Right ventricle myocardium inferior (tissue), 1 donor: Measurements from ENCODE around the gene KIAA1191. TPM values are rescaled to one million over a fixed set of nuclear protein-coding genes. Genes with fewer than 3 reads are reported as not detected.

Experiments used
- ATAC-seq: fragments of 200-7000 bp; cut with Tn5 transposase; one replicate; pipeline ENCODE4 v1.9.1; 2020; ENCODE audit warnings: mild to moderate bottlenecking, moderate library complexity
- DNase-seq: peaks from one replicate; pipeline ENCODE4 v3.0.0; 2021; ENCODE audit errors: missing footprints
- intact Hi-C: fragments of 100-400 bp; cut with DNase I; formaldehyde crosslinking; loops from one replicate; pipeline ENCODE4 v1.11.0; 2022
- total RNA-seq: library from RNA; stranded (reverse); fragmentation: NEBNext Ultra II Directional; extraction: Animal tissue kit (Norgen Biotek cat#: 25700); gene quantifications from one replicate; pipeline ENCODE4 v1.2.1, GENCODE V29; 2021
- donor health status: DM: no; HTN: yes; CAD: no; lungs with severe emphysema.

The KIAA1191 gene
- total RNA-seq, 1 donor from 2014 or later: 76.0 TPM

DNA sequence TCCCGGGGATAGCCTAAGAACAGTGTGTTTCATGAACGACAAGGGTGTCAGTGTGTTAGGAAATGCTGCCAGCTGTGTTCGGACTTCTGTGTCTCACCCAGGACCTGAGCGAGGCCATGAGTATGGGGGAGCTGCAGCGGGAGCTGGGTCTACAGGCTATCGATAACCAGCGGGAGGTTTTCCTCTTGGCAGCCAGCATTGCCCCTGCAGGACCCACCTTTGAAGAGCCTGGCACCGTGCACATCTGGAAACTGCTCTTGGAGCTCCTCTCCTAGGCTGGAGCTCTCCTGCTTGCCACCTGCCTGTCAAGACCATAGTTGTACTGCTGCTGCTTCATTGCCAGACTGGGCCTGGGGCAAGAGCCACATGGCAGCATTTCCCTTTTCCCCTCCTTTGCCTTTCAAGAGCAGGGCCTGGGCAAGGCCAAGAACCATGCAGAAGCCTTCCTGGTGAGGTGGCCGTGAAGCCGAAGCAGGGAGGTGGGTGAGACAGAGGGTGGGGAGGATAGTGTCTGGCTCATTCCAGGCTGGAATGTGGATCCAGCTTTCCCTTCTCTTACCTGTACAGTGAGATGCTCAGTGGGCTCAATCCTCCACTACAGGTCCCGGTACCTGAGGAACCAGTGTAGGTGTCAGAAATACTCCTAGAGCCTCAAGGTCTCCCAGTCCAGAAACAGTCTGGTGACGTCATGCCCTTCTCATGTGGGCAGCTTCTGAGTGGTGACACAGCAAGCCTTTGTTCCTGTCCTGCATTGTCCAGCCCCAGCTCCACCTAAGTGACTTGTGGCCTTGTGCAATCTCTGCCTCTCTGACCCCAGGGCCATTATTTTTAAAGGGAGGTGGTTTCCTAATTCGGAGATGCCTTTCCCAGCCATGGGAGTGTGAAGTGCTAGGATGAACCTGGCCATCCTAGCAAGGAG, 10.3 kb upstream of the KIAA1191 start:
- ATAC-seq: no peak
- intact Hi-C loops: no loop called here
- no peak for DNase-seq

DNA sequence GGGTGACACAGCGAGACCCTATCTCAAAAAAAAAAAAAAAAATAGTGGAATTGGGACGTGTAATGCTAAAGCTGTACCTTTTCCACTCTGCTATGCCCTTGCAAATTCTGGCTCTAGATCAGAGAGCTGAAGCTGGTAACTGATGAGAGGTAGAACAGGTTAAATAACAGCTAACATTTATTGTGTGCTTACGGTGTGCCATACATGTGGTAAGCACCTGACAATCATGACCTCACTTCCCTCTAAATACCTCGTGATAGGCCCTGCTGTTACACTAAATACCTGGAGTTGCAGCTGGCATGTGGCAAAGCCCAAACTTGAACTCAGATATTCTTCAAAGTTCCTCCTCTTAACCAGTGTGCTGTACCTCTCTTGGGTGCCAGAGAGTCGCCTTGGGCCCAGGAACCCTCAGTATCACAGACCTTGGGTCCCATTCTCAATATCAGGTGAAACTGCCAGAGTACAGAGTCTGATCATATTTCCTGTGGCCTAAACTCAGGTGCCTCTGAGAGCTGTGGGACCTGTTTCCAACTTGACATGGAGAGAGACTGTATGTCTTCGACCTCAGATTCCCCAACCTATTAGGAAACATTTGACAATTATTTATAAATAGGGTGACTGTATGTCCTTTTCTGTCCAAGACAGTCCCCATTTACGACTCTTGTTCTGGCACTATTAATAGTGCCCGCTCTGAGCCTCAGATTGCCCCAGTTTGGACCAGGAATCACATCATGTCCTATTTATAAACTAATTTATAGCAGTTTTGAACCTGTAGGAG, 8.6 kb upstream of the KIAA1191 start:
- intact Hi-C loops: loop anchor here (10.0 kb wide), 1 partner anchor 135 kb away; the partner anchor contains the start of gene SIMC1

DNA sequence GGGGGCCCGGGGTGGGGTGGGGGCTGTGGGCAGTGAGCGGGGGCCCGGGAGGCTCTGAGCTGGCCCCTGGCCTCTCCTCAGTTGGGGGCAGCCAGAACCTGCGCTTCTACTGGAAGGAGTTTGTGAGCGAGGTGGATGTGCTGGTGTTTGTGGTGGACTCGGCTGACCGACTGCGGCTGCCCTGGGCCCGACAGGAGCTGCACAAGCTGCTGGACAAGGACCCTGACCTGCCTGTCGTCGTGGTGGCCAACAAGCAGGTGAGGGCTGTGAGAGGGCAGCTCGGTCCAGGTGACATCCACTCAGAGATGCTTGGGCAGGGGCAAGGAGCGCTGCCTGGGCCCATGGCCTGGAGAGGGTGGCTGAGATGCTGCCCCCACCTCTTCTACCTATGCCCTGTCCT, 7.2 kb upstream of the KIAA1191 start:
- no peak for ATAC-seq
- no peak for DNase-seq
- intact Hi-C loops: loop anchor here (10.0 kb wide), 1 partner anchor 134 kb away; the partner anchor contains the start of gene SIMC1

More for the DNA sequence above, 8.6 kb upstream of the KIAA1191 start:
- ATAC-seq: no peak
- DNase-seq: no peak

DNA sequence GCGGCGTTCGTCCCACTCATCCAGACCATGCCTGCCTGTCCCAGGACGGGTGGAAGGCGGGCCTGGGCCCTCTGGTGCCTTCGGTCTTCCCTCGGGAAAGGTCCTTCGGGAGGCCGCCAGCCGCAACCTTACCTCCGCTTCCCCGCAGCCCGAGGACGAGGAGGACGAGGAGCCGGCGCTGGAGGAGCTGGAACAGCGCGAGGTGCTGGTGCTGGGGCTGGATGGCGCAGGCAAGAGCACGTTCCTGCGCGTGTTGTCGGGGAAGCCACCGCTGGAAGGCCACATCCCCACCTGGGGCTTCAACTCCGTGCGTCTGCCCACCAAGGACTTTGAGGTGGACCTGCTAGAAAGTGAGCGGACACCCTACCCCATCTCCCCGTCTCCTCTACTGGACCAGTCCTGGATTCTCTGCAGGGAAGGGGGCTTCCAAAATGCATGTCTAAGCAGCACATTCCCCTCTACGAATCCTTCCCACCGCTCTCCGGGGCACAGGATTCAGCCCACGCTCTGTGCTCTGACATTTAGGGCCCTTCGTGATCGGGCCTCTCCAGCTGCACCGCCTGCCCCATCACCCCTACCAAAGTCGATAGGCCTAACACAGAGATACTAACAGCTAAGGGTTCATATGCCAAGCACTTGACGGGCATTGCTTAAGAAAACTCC, 4.8 kb upstream of the KIAA1191 start:
- no peak for ATAC-seq
- DNase-seq: no peak
- intact Hi-C loops: loop anchor here (2.0 to 10.0 kb wide), 2 partner anchors 22 to 132 kb away; partner anchors contain the start of genes HIGD2A, NOP16 and SIMC1

DNA sequence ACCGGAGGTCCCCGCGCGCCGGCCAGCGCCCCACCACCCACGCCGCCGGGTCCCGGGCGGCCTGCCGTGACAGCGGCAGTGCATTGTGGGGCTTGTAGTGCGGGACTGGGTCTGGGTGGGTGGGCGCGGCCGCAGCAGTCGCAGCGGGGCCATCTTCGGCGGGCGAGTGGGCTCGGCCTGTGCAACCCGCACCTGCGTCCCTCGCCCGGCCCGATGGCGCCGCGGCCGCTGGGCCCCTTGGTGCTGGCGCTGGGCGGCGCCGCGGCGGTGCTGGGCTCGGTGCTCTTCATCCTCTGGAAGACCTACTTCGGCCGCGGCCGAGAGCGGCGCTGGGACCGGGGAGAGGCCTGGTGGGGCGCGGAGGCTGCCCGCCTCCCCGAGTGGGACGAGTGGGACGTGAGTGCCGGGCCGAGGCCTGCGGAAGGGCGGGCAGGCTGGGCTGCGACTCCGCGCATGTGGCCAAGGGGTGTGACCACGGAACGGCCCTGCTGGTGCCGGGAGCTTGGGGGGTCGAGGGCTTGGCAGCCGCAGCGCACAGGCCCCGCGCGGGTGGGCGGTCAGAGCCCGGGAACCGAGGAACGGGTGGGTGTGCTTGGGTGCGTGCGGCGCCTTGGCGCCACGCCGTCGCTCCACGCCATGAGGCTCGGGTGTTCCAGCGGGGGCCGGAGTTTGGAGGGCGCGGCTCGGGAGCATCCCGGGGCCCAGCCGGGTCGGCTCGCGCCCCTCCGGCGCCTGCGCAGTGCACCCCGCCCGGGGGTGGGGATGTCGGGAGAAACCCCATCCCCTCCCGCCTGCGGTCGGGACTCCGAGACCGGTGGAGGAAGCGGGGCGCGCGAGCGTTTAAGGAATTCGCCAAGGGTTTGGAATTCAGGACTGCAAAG, 4.0 kb upstream of the KIAA1191 start, which contains the start of gene ARL10:
Gene ARL10 (plus strand): TSS at position 137 of the 881 bp plus-strand sequence. CDS start 77 bp downstream, at position 214.
- intact Hi-C loops: loop anchor here (2.0 to 10.0 kb wide), 2 partner anchors 23 to 131 kb away; partner anchors contain the start of genes HIGD2A, NOP16 and SIMC1
- DNase-seq: peak; percentile 74
- peak; percentile 57 for ATAC-seq

DNA sequence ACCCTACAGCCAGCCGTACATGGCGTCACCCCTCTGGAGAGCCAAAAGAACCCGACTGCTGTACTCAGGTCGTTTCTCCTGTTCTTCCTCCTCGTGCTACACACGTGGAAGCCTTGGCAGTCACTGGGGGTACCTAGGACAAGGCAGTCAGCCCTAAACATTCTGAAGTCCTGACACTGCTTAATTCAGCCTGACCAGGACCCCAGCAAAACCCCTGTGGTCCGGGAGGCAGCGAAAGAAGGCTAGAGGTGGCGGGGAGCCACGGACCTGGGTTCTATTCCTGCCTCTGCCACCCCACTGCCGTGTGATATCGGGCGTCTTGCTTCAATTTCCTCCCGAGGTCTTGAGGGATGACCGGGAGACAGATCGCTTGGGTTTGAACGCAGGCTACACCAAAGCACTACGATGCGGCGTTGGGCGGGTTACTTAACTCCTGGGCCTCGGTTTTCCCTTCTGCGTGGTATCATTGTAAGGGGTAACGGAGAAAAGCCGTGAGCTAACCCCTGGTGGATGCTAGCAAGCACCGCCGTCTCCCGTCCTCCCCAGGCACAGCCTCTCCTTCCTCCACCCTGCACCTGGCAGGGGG, 3.3 kb upstream of the KIAA1191 start:
- intact Hi-C loops: loop anchor here (5.0 to 10.0 kb wide), 2 partner anchors 130 to 177 kb away; partner anchors contain the start of gene SIMC1
- DNase-seq: no peak
- ATAC-seq: no peak

DNA sequence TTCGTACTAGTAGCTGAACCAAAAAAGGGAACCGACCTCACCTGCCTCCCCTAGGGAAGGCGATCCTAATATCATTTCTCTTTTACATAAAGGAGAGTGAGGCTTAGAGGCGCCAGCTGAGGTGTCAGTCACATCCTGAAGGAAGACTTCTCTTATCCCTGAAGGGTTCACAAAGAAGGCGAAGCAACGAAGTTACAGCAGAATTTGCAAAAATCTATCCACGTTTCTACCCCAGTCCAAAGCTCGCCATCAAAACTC, 598 bp upstream of the KIAA1191 start:
- intact Hi-C loops: loop anchor here (5.0 to 10.0 kb wide), 2 partner anchors 127 to 180 kb away; partner anchors contain the start of gene SIMC1
- DNase-seq (no peak), ATAC-seq (no peak)

DNA sequence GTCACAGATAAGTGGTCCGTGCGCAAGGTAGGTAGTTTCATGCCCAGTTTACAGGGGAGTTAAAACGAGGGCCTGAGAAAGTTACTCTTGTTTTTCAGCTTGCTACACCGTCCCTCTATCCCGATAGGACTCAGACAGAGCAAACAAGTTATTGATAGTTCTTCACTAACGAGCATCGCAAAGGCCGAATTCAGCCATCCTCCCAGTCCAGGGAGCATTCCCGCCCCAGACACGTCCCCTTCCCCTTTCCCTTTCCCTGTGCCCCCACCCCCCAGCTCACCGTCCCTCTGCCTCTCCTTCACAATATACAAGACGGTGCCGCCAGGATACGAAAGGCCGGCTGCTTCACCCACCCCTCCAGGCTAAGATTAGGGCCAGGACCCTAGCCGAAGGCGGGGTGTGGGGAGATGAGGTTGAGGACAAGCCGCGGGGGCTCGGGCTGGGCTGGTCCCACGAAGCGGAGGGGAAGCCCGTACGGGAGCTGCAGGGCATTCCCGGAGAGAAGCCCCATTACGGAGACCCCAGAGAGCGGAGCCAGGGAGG, 599 bp downstream of the KIAA1191 start:
- ATAC-seq (no peak), DNase-seq (no peak)
- intact Hi-C loops: loop anchor here (1.0 to 10.0 kb wide), 4 partner anchors 56 to 181 kb away; partner anchors contain the start of genes CLTB, FAF2 and SIMC1

DNA sequence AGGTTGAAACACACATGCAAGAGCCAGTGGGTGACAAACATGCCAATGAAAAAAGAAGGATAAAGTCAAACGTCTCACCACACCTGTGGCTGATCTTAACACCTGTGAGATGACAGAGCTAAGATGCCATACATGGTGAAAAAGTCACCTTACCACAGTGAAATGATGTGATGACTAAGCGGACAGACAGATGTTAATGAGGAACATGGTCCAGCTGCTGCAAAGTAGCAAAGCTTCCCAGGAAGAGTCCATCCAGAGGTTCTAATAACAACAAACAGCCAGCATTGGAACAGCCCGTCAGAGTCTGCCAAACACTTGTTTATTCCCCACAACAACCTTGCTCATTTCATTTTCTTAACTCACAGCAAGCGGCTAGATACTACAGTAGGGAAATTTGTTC, 1.9 kb downstream of the KIAA1191 start:
- intact Hi-C loops: loop anchor here (2.0 to 10.0 kb wide), 3 partner anchors 57 to 183 kb away; partner anchors contain the start of genes CLTB and SIMC1
- ATAC-seq (no peak), DNase-seq (no peak)

DNA sequence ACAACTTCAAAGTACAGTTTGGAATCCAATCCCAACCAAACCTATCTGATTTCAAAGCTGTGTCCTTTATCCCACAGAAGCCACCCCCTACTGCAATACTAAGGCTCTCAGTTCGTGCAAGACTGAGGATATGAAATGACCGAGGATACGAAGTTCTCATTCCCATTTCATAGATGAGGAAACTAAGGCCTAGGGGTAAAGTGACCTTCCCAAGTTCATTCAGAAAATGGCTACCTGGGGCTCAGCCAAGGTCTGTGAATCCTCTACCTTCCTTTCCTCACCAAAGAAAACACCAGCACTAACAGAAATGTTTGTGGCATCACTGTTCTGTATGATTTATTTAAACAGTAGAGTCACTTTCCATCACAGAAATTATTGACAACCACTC, 5.4 kb downstream of the KIAA1191 start:
- no peak for ATAC-seq
- no peak for DNase-seq
- intact Hi-C loops: no loop called here

DNA sequence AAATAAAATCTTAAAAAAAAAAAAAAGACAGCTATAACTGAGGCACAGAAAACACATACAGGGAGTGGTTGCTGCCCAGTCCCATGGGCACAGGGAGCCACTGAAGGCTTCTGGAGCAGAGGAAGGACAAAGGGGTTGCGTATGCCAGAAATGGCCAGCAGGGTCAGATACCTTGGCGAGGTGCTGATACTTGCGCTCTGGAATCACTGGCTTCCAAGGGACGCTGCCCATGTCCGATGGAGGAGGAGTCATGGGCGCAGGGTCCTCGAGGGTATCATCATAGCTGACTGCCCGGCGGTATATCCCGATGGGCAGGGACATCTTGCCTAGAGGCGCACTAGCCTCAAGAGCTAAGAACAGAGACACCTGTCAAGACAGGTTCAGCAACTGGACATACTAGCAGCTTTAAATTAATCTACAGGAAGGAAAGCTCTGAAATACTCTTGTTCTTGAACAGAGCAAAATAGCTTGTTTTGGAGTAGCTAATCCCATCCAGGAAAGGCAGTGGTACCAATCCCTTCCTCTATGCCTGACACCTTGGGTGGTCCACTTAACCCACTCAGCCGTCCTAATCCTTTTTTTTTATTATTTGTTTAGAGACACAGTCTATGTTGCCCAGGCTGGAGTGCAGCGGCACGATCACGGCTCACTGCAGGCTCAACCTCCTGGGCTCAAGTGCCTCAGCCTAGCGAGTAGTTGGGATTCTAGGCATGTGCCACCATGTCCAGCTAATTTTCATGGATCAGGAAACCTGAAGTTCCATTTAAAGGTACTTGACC, 6.0 kb downstream of the KIAA1191 start:
- ATAC-seq: no peak
- intact Hi-C loops: no loop called here
- DNase-seq: no peak

DNA sequence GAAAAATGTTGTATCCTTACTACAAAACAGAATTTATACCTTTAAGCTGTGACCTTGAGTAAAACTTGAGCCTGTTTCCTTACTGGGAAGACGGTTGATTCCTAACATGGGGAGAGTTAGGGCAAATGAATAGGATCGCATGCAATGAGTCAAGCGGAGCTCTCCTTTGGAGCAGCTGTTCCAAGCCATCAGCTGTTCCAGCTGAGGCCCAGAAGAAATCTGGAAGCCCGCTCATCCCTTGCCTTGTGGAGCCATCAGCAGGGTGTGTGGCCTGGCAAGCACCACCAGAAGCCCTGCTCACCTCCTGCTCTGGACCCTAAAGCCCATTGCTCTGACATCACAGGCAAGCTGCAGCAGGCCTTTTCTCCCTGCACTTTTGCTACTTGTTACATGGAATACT, 8.0 kb downstream of the KIAA1191 start:
- ATAC-seq (no peak), DNase-seq (no peak)
- intact Hi-C loops: no loop called here

DNA sequence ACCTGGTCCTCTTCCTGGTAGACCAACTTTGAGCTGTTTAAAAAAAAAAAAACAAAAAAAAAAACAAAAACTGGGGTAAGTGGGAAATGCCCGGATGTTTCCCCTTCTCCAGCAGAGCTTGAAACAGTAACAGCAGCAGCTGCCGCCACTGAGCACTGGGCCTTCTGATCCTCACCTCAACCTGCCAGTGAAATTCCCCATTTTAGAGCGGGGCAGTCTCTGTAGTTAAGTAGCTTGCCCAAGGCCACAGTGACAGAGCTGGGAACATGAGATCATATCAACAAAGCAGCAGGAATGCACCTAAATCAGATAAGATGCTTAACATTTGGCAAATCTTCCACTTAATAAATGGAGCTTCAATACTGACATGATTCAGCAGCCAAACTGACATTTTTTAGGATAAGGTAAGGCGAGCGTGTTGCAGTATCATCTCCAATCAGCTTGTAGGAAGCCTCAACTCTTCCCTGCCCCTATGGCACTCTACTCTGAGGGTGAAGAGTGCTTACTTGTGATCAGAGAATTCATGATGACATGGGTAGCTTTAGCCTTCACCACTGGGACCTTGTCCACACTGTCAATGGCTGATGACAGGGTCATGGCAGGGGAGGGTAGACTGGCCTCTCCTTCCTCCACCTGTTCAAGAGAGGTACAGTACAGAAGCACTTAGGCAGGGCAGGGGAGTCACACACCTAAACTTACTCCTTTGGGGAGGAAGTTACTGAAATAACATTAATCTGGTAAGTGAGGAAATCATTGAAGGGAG, 9.3 kb downstream of the KIAA1191 start:
- intact Hi-C loops: no loop called here
- ATAC-seq (no peak), DNase-seq (no peak)

DNA sequence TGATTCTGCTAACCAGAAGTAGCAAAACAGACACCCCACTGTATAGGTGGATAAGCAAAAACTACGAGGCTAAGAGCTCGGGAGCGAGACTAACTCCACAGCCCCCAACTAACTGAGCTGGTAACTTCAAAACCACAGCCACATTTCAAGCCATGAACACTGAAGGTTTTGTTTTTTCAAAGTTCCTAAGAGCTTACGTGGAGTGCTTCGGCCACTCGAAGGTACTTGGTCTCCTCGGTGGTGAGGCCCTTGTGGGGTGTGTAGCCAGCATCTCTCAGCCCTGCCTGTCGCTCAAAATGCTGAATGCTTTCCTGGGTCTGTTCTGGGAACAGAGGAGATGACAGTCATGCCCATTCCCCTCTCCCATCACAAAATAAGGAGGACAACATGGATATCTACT, 11.1 kb downstream of the KIAA1191 start:
- DNase-seq (no peak), ATAC-seq (no peak)
- intact Hi-C loops: no loop called here

DNA sequence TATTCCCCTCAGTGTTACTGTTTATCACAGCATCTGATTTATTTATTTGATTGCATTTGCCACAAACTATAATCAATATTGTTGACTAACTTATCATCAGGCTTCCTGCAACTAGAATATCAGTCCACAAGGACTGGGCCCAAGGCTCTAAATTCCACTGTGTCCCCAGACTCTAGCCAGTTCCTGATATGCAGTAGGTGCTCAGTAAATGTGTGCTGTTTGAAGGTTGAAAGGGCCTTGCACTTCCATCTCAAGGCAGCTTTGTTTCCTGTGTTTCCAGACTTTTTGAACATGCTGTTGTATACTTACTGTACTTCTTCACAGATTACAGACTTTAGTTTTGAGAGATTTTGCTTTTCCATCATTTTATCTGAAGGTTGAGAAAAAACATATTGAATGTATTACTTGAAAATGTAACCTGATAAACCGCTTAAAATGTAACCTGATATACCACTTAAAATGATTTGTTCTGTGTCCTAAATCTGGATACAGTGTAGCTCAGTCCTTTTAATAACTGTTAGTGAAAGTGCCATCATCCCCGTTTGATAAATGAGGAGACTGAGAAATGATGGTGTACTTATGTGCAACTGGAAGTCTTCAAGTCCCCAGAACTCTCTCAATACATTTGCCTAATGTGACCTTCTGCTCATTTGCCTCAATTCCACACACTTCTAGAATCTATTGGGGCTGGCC, 18.7 kb downstream of the KIAA1191 start:
- DNase-seq (no peak), ATAC-seq (no peak)
- intact Hi-C loops: no loop called here
